ENCODE results near the gene PTGFRN.

Gene PTGFRN

DNA sequence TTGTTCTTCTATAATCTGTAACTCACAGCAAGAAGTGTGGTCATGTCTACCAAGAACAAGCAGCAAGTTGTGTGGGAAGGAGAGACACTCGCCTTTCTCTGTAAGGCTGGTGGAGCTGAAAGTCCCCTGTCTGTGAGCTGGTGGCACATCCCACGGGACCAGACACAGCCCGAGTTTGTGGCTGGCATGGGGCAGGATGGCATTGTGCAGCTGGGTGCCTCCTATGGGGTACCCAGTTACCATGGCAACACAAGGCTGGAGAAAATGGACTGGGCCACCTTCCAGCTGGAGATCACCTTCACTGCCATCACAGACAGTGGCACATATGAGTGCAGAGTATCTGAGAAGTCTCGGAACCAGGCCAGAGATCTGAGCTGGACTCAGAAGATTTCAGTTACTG is 107.3 kb downstream of the PTGFRN start:
- POLR2A ChIA-PET: no interaction called here
- DNase-seq (ENCODE audit: low read depth, low spot score): no peak
- TF ChIP-seq, protein P1, sequence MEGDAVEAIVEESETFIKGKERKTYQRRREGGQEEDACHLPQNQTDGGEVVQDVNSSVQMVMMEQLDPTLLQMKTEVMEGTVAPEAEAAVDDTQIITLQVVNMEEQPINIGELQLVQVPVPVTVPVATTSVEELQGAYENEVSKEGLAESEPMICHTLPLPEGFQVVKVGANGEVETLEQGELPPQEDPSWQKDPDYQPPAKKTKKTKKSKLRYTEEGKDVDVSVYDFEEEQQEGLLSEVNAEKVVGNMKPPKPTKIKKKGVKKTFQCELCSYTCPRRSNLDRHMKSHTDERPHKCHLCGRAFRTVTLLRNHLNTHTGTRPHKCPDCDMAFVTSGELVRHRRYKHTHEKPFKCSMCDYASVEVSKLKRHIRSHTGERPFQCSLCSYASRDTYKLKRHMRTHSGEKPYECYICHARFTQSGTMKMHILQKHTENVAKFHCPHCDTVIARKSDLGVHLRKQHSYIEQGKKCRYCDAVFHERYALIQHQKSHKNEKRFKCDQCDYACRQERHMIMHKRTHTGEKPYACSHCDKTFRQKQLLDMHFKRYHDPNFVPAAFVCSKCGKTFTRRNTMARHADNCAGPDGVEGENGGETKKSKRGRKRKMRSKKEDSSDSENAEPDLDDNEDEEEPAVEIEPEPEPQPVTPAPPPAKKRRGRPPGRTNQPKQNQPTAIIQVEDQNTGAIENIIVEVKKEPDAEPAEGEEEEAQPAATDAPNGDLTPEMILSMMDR (IDR thresholded peaks at IDR 0.05; ENCODE audit: insufficient read depth, low read length, missing control alignments): no peak
- H3K4me3 ChIP-seq (ENCODE audit: low read depth, low read length): no peak overlapping the region
- CTCF ChIA-PET: no interaction called here

DNA sequence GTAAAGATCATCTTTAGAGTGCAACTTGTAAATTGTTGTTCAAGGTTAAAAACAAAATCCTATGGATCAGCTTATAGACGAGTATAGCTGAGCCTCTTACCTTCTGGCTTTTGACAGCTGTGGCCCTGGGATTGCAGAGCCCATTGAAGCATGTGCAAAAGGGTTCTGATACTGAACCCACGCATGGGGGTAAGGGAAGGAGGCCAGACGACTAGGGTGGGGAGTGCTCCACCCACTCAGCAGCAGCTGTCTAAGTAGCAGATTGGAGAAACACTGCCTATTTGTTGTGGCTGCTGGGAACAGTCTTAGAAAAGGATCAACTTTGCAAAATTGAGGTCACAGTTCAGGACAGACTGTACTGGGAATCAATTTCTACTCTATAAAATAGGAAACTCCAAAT is 107.9 kb downstream of the PTGFRN start:
- DNase-seq (ENCODE audit: low read depth, low spot score): no peak
- CTCF ChIA-PET: no interaction called here
- TF ChIP-seq, protein P1 (IDR thresholded peaks at IDR 0.05; ENCODE audit: insufficient read depth, low read length, missing control alignments): no peak
- H3K4me3 ChIP-seq (ENCODE audit: low read depth, low read length): no peak overlapping the region
- POLR2A ChIA-PET: no interaction called here

- CTCF ChIA-PET: no interaction called here
- TF ChIP-seq, protein P1 (IDR thresholded peaks at IDR 0.05; ENCODE audit: insufficient read depth, low read length, missing control alignments): no peak
- POLR2A ChIA-PET: no interaction called here
- H3K4me3 ChIP-seq (ENCODE audit: low read depth, low read length): no peak overlapping the region
- DNase-seq (ENCODE audit: low read depth, low spot score): no peak
These were observed 110.9 kb downstream of the PTGFRN start for GRCh38 chr1:117020526-117021156.

GRCh38 chr1:117022114-117022513 is 112.4 kb downstream of the PTGFRN start:
- ChIA-PET POLR2A (no interaction called here), CTCF (no interaction called here)
- DNase-seq (ENCODE audit: low read depth, low spot score): no peak
- no peak overlapping the region for H3K4me3 ChIP-seq (ENCODE audit: low read depth, low read length)
- TF ChIP-seq, protein P1 (IDR thresholded peaks at IDR 0.05; ENCODE audit: insufficient read depth, low read length, missing control alignments): no peak

GRCh38 chr1:117025568-117025967 is 115.9 kb downstream of the PTGFRN start:
- no peak for DNase-seq (ENCODE audit: low read depth, low spot score)
- ChIA-PET POLR2A (no interaction called here), CTCF (no interaction called here)
- H3K4me3 ChIP-seq (ENCODE audit: low read depth, low read length): no peak overlapping the region
- TF ChIP-seq, protein P1 (IDR thresholded peaks at IDR 0.05; ENCODE audit: insufficient read depth, low read length, missing control alignments): no peak

DNA sequence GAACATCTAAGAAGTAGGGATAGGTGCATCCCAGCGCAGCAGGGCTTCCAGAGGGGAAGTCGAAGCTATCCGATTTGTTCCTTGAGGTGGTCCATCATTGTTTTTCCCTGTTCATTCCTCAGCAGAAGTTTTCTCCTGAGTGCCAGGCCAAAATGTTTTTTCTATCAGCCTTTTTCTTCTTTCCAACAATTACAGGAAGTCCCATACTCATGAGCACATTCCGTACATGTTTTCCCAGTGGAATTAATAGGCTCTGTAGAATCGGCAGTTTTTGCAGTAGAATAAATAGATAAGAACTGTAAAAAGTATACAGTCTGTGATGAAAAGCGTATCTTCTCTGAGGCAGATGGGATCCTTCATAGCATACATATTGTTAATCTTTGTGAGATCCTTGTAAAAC is 116.6 kb downstream of the PTGFRN start:
- ChIA-PET CTCF (no interaction called here), POLR2A (no interaction called here)
- no peak overlapping the region for H3K4me3 ChIP-seq (ENCODE audit: low read depth, low read length)
- TF ChIP-seq, protein P1 (IDR thresholded peaks at IDR 0.05; ENCODE audit: insufficient read depth, low read length, missing control alignments): no peak
- no peak for DNase-seq (ENCODE audit: low read depth, low spot score)

Measured in AG04449 (cell line).